ENCODE results near the gene HEXD. TPM values are rescaled to one million over a fixed set of nuclear protein-coding genes. Genes with fewer than 3 reads are reported as not detected.

The HEXD gene
- total RNA-seq, 1 experiment from 2014 or later, result 16.2 TPM

GRCh38 chr17:82429824-82430223, 11.7 kb downstream of the HEXD start:
- TF ChIP-seq CTCF (IDR thresholded peaks at IDR 0.05; ENCODE audit: unreplicated experiment), result no peak
- ChIA-PET CTCF (no interaction called here), POLR2A (interaction anchor here (2.3 kb wide), 1 partner anchor 13 kb away, joined by 6 read pairs; no protein-coding TSS in a partner anchor)
- Mint-ChIP-seq H3K27ac (ENCODE audit: low read depth, unreplicated experiment) (no peak overlapping the region), H3K36me3 (ENCODE audit: insufficient read depth, unreplicated experiment) (no peaks in the 10 kb centered on the region), H3K9me3 (ENCODE audit: unreplicated experiment) (no peaks in the 10 kb centered on the region), H3K4me3 (ENCODE audit: unreplicated experiment) (no peak overlapping the region), H3K27me3 (ENCODE audit: insufficient read depth, unreplicated experiment) (no peaks in the 10 kb centered on the region), H3K4me1 (ENCODE audit: insufficient read depth, unreplicated experiment) (no peaks in the 10 kb centered on the region)
- no peak for DNase-seq (ENCODE audit: unreplicated experiment)
- BruUV-seq (replicated peaks), result no TSS peak
- intact Hi-C loops (cut with micrococcal nuclease), result no loop called here

GRCh38 chr17:82432017-82432416, 13.9 kb downstream of the HEXD start:
- DNase-seq (ENCODE audit: unreplicated experiment), result no peak
- H3K9me3 Mint-ChIP-seq (ENCODE audit: unreplicated experiment), result no peaks in the 10 kb centered on the region
- H3K27ac Mint-ChIP-seq (ENCODE audit: low read depth, unreplicated experiment), result no peak overlapping the region
- no TSS peak for BruUV-seq (replicated peaks)
- H3K36me3 Mint-ChIP-seq (ENCODE audit: insufficient read depth, unreplicated experiment), result no peaks in the 10 kb centered on the region
- ChIA-PET CTCF (no interaction called here), POLR2A (interaction anchor here (1.4 kb wide), 1 partner anchor 18 kb away, joined by 3 read pairs; no protein-coding TSS in a partner anchor)
- no peaks in the 10 kb centered on the region for H3K4me1 Mint-ChIP-seq (ENCODE audit: insufficient read depth, unreplicated experiment)
- intact Hi-C loops (cut with micrococcal nuclease), result no loop called here
- H3K27me3 Mint-ChIP-seq (ENCODE audit: insufficient read depth, unreplicated experiment), result no peaks in the 10 kb centered on the region
- no peak overlapping the region for H3K4me3 Mint-ChIP-seq (ENCODE audit: unreplicated experiment)
- no peak for TF ChIP-seq CTCF (IDR thresholded peaks at IDR 0.05; ENCODE audit: unreplicated experiment)

- ChIA-PET POLR2A (no interaction called here), CTCF (interaction anchor here (0.7 kb wide), 1 partner anchor 121 kb away, joined by 3 read pairs; no protein-coding TSS in a partner anchor)
- no peaks in the 10 kb centered on the region for H3K36me3 Mint-ChIP-seq (ENCODE audit: insufficient read depth, unreplicated experiment)
- H3K9me3 Mint-ChIP-seq (ENCODE audit: unreplicated experiment), result no peaks in the 10 kb centered on the region
- no peak for TF ChIP-seq CTCF (IDR thresholded peaks at IDR 0.05; ENCODE audit: unreplicated experiment)
- no peaks in the 10 kb centered on the region for H3K4me1 Mint-ChIP-seq (ENCODE audit: insufficient read depth, unreplicated experiment)
- intact Hi-C loops (cut with micrococcal nuclease), result no loop called here
- no peaks in the 10 kb centered on the region for H3K27me3 Mint-ChIP-seq (ENCODE audit: insufficient read depth, unreplicated experiment)
- no peak overlapping the region for H3K27ac Mint-ChIP-seq (ENCODE audit: low read depth, unreplicated experiment)
- H3K4me3 Mint-ChIP-seq (ENCODE audit: unreplicated experiment), result no peak overlapping the region
- no peak for DNase-seq (ENCODE audit: unreplicated experiment)
- no TSS peak for BruUV-seq (replicated peaks)
These were observed 15.5 kb downstream of the HEXD start for GRCh38 chr17:82433560-82434215.

- no peaks in the 10 kb centered on the region for H3K36me3 Mint-ChIP-seq (ENCODE audit: insufficient read depth, unreplicated experiment)
- intact Hi-C loops (cut with micrococcal nuclease), result no loop called here
- H3K4me1 Mint-ChIP-seq (ENCODE audit: insufficient read depth, unreplicated experiment), result no peaks in the 10 kb centered on the region
- H3K27me3 Mint-ChIP-seq (ENCODE audit: insufficient read depth, unreplicated experiment), result no peaks in the 10 kb centered on the region
- no peaks in the 10 kb centered on the region for H3K9me3 Mint-ChIP-seq (ENCODE audit: unreplicated experiment)
- ChIA-PET CTCF (no interaction called here), POLR2A (no interaction called here)
- no peak for DNase-seq (ENCODE audit: unreplicated experiment)
- H3K27ac Mint-ChIP-seq (ENCODE audit: low read depth, unreplicated experiment), result no peak overlapping the region
- H3K4me3 Mint-ChIP-seq (ENCODE audit: unreplicated experiment), result no peak overlapping the region
- TF ChIP-seq CTCF (IDR thresholded peaks at IDR 0.05; ENCODE audit: unreplicated experiment), result no peak
- BruUV-seq (replicated peaks), result no TSS peak
These were observed 16.0 kb downstream of the HEXD start for GRCh38 chr17:82434216-82434565.
